CD14-positive monocyte (primary cell): ENCODE data around the gene BTBD9. TPM values are rescaled to one million over a fixed set of nuclear protein-coding genes. Genes with fewer than 3 reads are reported as not detected.

Experiments used
- DNase-seq, 3 donors: peaks; one replicate each; pipeline ENCODE4 v3.0.0-alpha.2; 2011 to 2022
- H2AFZ ChIP-seq: 2 replicates; pipeline ENCODE4 v1.6.0; 2012; ENCODE audit warnings: mild to moderate bottlenecking, low read depth, low read length, inconsistent platforms; ENCODE audit not compliant: insufficient read depth, poor library complexity, severe bottlenecking
- H3K27ac ChIP-seq, 2 donors: 1 replicate in 1 of 2; 2 replicates in 1 of 2; pipeline ENCODE4 v1.5.1; 2012 to 2013; ENCODE audit warnings: low read length in 2 of 2, control low read depth in 1 of 2, inconsistent platforms in 1 of 2, low read depth in 1 of 2, mild to moderate bottlenecking in 1 of 2
- H3K27me3 ChIP-seq, 2 donors: one replicate each; pipeline versions ENCODE4 v1.6.0 to v1.6.1; 2011 to 2013; ENCODE audit warnings: low read length in 2 of 2; ENCODE audit not compliant: control insufficient read depth in 2 of 2, insufficient read depth in 2 of 2
- H3K36me3 ChIP-seq, 2 donors: replicated peaks in 1 of 2; 1 replicate in 1 of 2; 2 replicates in 1 of 2; pipeline versions ENCODE4 v1.5.1 to v1.6.1; 2012 to 2013; ENCODE audit warnings: low read length in 2 of 2, control low read depth in 1 of 2, inconsistent platforms in 1 of 2, mild to moderate bottlenecking in 1 of 2; ENCODE audit not compliant: insufficient read depth in 2 of 2, control insufficient read depth in 1 of 2
- H3K4me1 ChIP-seq, 2 donors: 1 replicate in 1 of 2; 2 replicates in 1 of 2; pipeline versions ENCODE4 v1.5.1 to v1.6.1; 2012 to 2013; ENCODE audit warnings: low read length in 2 of 2, control low read depth in 1 of 2, inconsistent platforms in 1 of 2, mild to moderate bottlenecking in 1 of 2, moderate library complexity in 1 of 2; ENCODE audit not compliant: insufficient read depth in 2 of 2, control insufficient read depth in 1 of 2
- H3K4me2 ChIP-seq: replicated peaks from 2 replicates; pipeline ENCODE3; 2012; ENCODE audit warnings: low read length, moderate library complexity, mild to moderate bottlenecking; ENCODE audit not compliant: poor library complexity, severe bottlenecking; ENCODE audit errors: extremely low read depth
- H3K4me3 ChIP-seq, 3 experiments: fragments of 200-600 bp in 1 of 3; sonication (generic) in 1 of 3; replicated peaks in 1 of 3; 1 replicate in 2 of 3; 2 replicates in 1 of 3; pipeline ENCODE4 v1.5.1; 2011 to 2013; ENCODE audit warnings: low read length in 3 of 3, mild to moderate bottlenecking in 3 of 3, control low read depth in 2 of 3, low read depth in 2 of 3, inconsistent platforms in 1 of 3, moderate library complexity in 1 of 3
- H3K79me2 ChIP-seq: 2 replicates; pipeline ENCODE4 v1.6.0; 2012; ENCODE audit warnings: mild to moderate bottlenecking, control low read depth, inconsistent platforms, low read length, moderate library complexity; ENCODE audit not compliant: insufficient read depth
- H3K9ac ChIP-seq: 2 replicates; pipeline ENCODE4 v1.6.0; 2017; ENCODE audit warnings: low read length, mild to moderate bottlenecking; ENCODE audit not compliant: insufficient read depth, poor library complexity, severe bottlenecking
- H3K9me3 ChIP-seq, 2 donors: replicated peaks in 1 of 2; 1 replicate in 1 of 2; 2 replicates in 1 of 2; pipeline versions ENCODE4 v1.5.1 to v1.6.1; 2012 to 2013; ENCODE audit warnings: low read length in 2 of 2, control low read depth in 1 of 2; ENCODE audit not compliant: control insufficient read depth in 1 of 2, insufficient read depth in 1 of 2
- H4K20me1 ChIP-seq: 2 replicates; pipeline ENCODE4 v1.6.0; 2012; ENCODE audit warnings: mild to moderate bottlenecking, low read length, control low read depth, moderate library complexity; ENCODE audit not compliant: insufficient read depth
- H3K27ac Mint-ChIP-seq, 7 donors: one replicate each; pipeline ENCODE4 v1.8.0; 2020; ENCODE audit warnings: mild to moderate bottlenecking in 7 of 7, mixed read lengths in 7 of 7, moderate library complexity in 6 of 7, inconsistent platforms in 2 of 7
- H3K27me3 Mint-ChIP-seq, 3 donors: one replicate each; pipeline ENCODE4 v1.8.0; 2021 to 2022; ENCODE audit warnings: low read depth in 3 of 3, mild to moderate bottlenecking in 3 of 3, mixed read lengths in 3 of 3, moderate library complexity in 3 of 3, inconsistent platforms in 1 of 3
- H3K36me3 Mint-ChIP-seq, 2 donors: one replicate each; pipeline ENCODE4 v1.8.0; 2020; ENCODE audit warnings: mixed read lengths in 2 of 2, inconsistent platforms in 1 of 2, mild to moderate bottlenecking in 1 of 2
- H3K4me1 Mint-ChIP-seq: one replicate; pipeline ENCODE4 v1.8.0; 2020; ENCODE audit warnings: mild to moderate bottlenecking, mixed read lengths
- H3K4me3 Mint-ChIP-seq, 2 donors: one replicate each; pipeline ENCODE4 v1.8.0; 2020; ENCODE audit warnings: mild to moderate bottlenecking in 2 of 2, mixed read lengths in 2 of 2, moderate library complexity in 1 of 2
- H3K9me3 Mint-ChIP-seq, 7 donors: one replicate each; pipeline ENCODE4 v1.8.0; 2020 to 2022; ENCODE audit warnings: mixed read lengths in 7 of 7, mild to moderate bottlenecking in 6 of 7, moderate library complexity in 6 of 7, inconsistent platforms in 2 of 7
- WGBS: methylation state at CpG from one replicate; pipeline ENCODE4 v1.1.5; 2013; ENCODE audit warnings: missing lambda C conversion rate; ENCODE audit not compliant: insufficient coverage; 5-methylcytosine and 5-hydroxymethylcytosine counted together
- intact Hi-C, 2 donors: fragments of 100-400 bp; cut with micrococcal nuclease; formaldehyde crosslinking; loops; one replicate each; pipeline versions ENCODE4 v1.15.0 to v1.15.1; 2023
- polyA plus RNA-seq, 3 donors: library from polyadenylated mRNA; depleted of rRNA in 1 of 3; unstranded in 2 of 3; stranded (reverse) in 1 of 3; fragments of 300-500 nt in 2 of 3; fragments of >200 nt in 1 of 3; fragmentation: Illumina TruSeq in 2 of 3; gene quantifications; 1 replicate in 2 of 3; 2 replicates in 1 of 3; pipeline ENCODE4 v1.2.3, GENCODE V29; 2012 to 2021
- TF ChIP-seq, protein P1 (sequence below): fragments of 200-600 bp; IDR thresholded peaks from one replicate; pipeline ENCODE4 v1.8.0; 2022; ENCODE audit warnings: antibody characterized with exemption, mild to moderate bottlenecking

BTBD9 gene
- polyA plus RNA-seq, 3 donors: 5.2 to 7.5 (median 6.2) TPM

DNA sequence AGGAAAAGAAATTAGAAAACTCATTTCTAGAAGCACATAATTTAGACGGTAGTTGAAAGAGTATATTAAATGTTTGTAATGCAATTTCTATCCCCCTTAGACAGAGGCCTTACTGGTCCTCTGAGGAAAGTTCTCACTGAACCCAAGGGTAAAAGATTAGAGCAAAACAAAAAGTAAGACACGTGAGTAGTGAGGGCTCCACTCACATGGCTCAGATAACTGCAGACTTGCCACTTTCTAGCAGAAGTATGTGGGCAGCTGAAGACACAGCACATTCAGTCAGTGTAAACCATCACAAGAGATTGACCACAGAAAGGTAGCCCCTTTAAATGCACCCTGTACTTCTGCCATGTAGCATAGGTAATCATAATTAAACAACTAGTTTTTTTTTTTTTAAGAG is 193.8 kb downstream of the BTBD9 start:
- no peaks in the 10 kb centered on the region for H3K36me3 ChIP-seq
- peaks cover 0 to 2% (median 0%) of the 10 kb centered on the region in 7 donors for H3K9me3 Mint-ChIP-seq
- H3K4me1 ChIP-seq: peaks cover 19 to 24% of the 10 kb centered on the region in 2 donors
- H3K36me3 Mint-ChIP-seq: peaks cover 0 to 2% of the 10 kb centered on the region in 2 donors
- no peak overlapping the region for H3K4me3 Mint-ChIP-seq
- no peaks in the 10 kb centered on the region for H3K27me3 ChIP-seq
- H3K4me1 Mint-ChIP-seq: peaks cover 19% of the 10 kb centered on the region
- no peak overlapping the region for H3K4me3 ChIP-seq
- peaks cover 4% of the 10 kb centered on the region for H4K20me1 ChIP-seq
- intact Hi-C loops: no loop called here
- 100% methylated on average over 1 of the region's 2 CpGs for WGBS
- no peak overlapping the region for H3K27ac Mint-ChIP-seq
- no peaks in the 10 kb centered on the region for H3K79me2 ChIP-seq
- no peak overlapping the region for H3K9ac ChIP-seq
- no peak overlapping the region for H3K27ac ChIP-seq
- no peak overlapping the region for H3K4me2 ChIP-seq
- TF ChIP-seq, protein P1, sequence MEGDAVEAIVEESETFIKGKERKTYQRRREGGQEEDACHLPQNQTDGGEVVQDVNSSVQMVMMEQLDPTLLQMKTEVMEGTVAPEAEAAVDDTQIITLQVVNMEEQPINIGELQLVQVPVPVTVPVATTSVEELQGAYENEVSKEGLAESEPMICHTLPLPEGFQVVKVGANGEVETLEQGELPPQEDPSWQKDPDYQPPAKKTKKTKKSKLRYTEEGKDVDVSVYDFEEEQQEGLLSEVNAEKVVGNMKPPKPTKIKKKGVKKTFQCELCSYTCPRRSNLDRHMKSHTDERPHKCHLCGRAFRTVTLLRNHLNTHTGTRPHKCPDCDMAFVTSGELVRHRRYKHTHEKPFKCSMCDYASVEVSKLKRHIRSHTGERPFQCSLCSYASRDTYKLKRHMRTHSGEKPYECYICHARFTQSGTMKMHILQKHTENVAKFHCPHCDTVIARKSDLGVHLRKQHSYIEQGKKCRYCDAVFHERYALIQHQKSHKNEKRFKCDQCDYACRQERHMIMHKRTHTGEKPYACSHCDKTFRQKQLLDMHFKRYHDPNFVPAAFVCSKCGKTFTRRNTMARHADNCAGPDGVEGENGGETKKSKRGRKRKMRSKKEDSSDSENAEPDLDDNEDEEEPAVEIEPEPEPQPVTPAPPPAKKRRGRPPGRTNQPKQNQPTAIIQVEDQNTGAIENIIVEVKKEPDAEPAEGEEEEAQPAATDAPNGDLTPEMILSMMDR: no peak
- no peaks in the 10 kb centered on the region for H3K9me3 ChIP-seq
- DNase-seq: no peak
- no peak overlapping the region for H2AFZ ChIP-seq
- H3K27me3 Mint-ChIP-seq: no peaks in the 10 kb centered on the region

DNA sequence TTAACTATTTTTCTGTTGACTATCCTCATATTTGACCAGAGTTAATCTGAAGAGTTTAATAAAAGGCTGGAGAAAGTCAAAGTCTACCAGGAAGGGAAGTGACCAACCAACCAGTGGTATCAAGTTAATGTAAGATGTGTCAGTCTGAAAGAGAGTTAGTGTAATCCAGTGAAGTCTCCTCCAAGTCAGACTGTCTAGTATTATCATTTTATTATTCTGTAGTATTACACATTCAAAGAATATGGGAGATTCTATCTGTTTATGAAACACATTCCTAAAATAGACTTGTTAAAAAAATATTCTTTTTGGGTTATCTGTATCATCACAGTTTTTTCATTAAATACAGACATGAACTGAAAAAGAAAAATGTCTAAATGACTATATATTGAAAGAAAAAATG is 194.4 kb downstream of the BTBD9 start:
- Histone ChIP-seq H3K9ac (no peak overlapping the region), H3K4me1 (peaks cover 19 to 24% of the 10 kb centered on the region in 2 donors), H3K79me2 (no peaks in the 10 kb centered on the region), H3K27ac (no peak overlapping the region), H3K4me2 (no peak overlapping the region), H3K27me3 (no peaks in the 10 kb centered on the region), H3K9me3 (no peaks in the 10 kb centered on the region), H2AFZ (no peak overlapping the region), H3K36me3 (no peaks in the 10 kb centered on the region), H4K20me1 (peaks cover 4% of the 10 kb centered on the region), H3K4me3 (no peak overlapping the region)
- Mint-ChIP-seq H3K27me3 (no peaks in the 10 kb centered on the region), H3K27ac (no peak overlapping the region), H3K4me3 (no peak overlapping the region), H3K4me1 (peaks cover 19% of the 10 kb centered on the region), H3K9me3 (peaks cover 0 to 2% (median 0%) of the 10 kb centered on the region in 7 donors), H3K36me3 (peaks cover 0 to 2% of the 10 kb centered on the region in 2 donors)
- intact Hi-C loops: no loop called here
- TF ChIP-seq, protein P1: no peak
- DNase-seq: no peak
